NB4 (cell line): ENCODE results near the gene BPIFA1.

Experiments used
- DNase-seq: peaks from one replicate; pipeline ENCODE4 v3.0.0; 2010; ENCODE audit warnings: low read depth
- H3K4me3 ChIP-seq: one replicate; pipeline ENCODE4 v1.5.1; 2011; ENCODE audit warnings: mild to moderate bottlenecking, low read depth, low read length, moderate library complexity
- MYC ChIP-seq: IDR thresholded peaks from 2 replicates; pipeline ENCODE4 v1.6.1; 2011; ENCODE audit warnings: low read depth, low read length
- POLR2A ChIP-seq: IDR thresholded peaks from 2 replicates; pipeline ENCODE4 v1.6.1; 2011; ENCODE audit warnings: mild to moderate bottlenecking; ENCODE audit not compliant: insufficient read length; ENCODE audit errors: extremely low read depth
- TF ChIP-seq, protein P1 (sequence below): IDR thresholded peaks from one replicate; pipeline ENCODE4 v1.5.1; 2012; ENCODE audit warnings: low read depth, low read length
- TF ChIP-seq, protein P2 (sequence below): IDR thresholded peaks from 2 replicates; pipeline ENCODE4 v1.6.1; 2011; ENCODE audit warnings: low read depth, low read length

BPIFA1 gene

DNA sequence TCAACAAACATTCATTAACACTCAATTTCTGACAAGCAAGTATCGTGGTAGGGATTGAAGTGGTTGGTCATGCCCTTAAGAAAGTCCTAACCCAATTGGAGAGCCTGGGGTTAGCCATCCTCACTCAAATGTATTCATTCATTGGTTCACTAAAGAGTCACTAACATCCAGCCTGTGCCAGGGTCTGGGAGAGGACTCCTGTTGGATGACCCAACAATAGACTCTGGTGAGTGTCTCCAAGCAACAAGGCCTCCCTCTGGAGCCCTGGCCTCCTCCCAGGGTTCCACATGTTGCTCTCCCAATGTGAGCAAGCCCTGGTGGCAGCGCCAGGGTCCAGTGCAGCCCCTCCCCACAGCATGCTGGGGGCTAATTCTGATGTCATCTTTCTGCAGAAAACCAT is 18.7 kb upstream of the BPIFA1 start, which contains the start of gene BPIFA3:
TSS of gene BPIFA3 (plus strand) at position 301 of the 400 bp plus-strand sequence. CDS start 185 bp downstream, outside the sequence.
- TF ChIP-seq POLR2A, result no peak
- TF ChIP-seq, protein P1, sequence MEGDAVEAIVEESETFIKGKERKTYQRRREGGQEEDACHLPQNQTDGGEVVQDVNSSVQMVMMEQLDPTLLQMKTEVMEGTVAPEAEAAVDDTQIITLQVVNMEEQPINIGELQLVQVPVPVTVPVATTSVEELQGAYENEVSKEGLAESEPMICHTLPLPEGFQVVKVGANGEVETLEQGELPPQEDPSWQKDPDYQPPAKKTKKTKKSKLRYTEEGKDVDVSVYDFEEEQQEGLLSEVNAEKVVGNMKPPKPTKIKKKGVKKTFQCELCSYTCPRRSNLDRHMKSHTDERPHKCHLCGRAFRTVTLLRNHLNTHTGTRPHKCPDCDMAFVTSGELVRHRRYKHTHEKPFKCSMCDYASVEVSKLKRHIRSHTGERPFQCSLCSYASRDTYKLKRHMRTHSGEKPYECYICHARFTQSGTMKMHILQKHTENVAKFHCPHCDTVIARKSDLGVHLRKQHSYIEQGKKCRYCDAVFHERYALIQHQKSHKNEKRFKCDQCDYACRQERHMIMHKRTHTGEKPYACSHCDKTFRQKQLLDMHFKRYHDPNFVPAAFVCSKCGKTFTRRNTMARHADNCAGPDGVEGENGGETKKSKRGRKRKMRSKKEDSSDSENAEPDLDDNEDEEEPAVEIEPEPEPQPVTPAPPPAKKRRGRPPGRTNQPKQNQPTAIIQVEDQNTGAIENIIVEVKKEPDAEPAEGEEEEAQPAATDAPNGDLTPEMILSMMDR, result no peak
- no peak for TF ChIP-seq MYC
- TF ChIP-seq, protein P2, sequence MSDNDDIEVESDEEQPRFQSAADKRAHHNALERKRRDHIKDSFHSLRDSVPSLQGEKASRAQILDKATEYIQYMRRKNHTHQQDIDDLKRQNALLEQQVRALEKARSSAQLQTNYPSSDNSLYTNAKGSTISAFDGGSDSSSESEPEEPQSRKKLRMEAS, result no peak
- no peak within 1 kb of the TSS for H3K4me3 ChIP-seq
- no peak for DNase-seq

DNA sequence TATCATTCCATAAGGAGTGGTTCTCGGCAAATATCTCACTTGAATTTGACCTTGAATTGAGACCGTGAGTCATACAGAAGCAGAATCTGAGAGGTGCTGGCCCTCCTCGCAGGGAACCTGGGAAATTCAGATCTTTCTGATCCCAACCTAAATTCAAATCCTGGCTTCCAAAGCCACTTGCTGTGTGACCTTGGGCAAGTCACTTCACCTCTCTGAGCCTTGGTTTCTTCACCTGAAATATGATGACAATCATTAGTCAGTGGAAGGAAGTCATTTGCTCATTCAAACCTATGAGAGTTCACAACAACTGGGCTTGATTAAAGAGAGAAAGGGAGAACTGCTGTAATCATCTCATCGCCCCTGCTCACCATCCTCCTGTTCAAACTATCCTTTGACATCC is 11.4 kb upstream of the BPIFA1 start:
- H3K4me3 ChIP-seq, result no peak overlapping the region
- no peak for DNase-seq
- TF ChIP-seq, protein P2, result no peak
- TF ChIP-seq, protein P1, result no peak
- no peak for TF ChIP-seq MYC
- no peak for TF ChIP-seq POLR2A

DNA sequence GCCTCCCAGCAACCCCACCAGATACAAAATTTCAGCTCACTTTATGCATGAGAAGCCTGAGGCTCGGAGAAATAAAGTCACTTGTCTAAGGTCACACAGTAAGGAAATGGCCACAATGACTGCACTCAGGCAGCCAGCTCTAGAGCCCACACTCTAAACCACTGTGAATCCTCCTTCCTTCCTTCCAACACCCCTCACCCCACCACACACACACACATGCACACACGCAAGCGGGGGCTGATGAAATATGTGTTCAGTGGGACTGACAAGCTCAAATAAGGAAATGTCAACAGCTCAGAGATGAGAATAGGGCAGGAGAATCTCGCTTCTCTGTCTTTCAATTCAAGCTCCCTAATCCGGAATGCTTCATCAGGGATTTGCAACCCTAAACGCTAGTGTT is 6.0 kb upstream of the BPIFA1 start:
- peak; percentile 52 for DNase-seq
- TF ChIP-seq, protein P1, result no peak
- TF ChIP-seq MYC (no peak), POLR2A (no peak)
- no peak overlapping the region for H3K4me3 ChIP-seq

DNA sequence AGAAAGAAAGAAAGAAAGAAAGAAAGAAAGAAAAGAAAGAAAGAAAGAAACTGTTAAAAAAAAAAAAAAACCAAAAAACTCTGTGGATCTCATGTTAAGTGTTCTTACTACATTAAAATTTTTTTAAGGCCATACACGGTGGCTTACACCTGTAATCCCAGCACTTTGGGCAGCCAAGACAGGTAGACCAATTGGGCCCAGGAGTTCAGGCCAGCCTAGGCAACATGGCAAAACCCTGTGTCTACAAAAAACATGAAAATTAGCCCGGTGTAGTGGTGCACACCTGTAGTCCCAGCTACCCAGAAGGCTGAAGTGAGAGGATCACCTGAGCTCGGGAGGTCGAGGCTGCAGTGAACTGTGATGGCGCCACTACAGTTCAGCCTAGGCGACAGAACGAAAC is 4.6 kb upstream of the BPIFA1 start:
- H3K4me3 ChIP-seq, result no peak overlapping the region
- TF ChIP-seq, protein P2, result no peak
- TF ChIP-seq MYC, result no peak
- no peak for TF ChIP-seq POLR2A
- TF ChIP-seq, protein P1, result no peak
- DNase-seq, result no peak

DNA sequence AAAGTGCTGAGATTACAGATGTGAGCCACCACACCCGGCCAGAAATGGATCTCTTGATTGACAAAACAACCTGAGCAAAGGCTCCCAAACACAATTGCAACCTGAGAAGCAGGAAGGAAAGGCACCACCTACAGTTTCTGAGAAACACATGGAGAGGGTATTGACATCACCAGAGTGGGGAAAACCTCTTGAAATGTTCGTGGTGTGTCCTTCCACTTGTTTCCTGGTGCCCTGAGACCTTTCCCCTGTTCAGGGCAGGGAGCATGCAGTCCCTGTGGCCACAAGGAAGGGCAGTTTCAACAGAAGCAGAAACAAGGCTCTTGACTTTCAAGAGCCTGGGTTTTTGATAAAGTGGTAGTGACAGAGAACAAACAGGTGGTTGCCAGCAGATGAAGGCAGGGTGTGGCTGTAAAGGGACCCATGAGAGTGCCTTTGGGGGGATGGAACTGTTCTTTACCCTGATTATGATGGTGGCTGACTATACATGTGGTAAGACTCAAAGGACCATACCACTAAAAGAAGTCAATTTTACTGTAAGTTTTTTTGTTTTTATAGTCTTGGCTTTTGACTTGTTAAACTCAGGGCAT is 3.2 kb upstream of the BPIFA1 start:
- TF ChIP-seq, protein P2, result no peak
- TF ChIP-seq POLR2A, result no peak
- DNase-seq, result no peak

DNA sequence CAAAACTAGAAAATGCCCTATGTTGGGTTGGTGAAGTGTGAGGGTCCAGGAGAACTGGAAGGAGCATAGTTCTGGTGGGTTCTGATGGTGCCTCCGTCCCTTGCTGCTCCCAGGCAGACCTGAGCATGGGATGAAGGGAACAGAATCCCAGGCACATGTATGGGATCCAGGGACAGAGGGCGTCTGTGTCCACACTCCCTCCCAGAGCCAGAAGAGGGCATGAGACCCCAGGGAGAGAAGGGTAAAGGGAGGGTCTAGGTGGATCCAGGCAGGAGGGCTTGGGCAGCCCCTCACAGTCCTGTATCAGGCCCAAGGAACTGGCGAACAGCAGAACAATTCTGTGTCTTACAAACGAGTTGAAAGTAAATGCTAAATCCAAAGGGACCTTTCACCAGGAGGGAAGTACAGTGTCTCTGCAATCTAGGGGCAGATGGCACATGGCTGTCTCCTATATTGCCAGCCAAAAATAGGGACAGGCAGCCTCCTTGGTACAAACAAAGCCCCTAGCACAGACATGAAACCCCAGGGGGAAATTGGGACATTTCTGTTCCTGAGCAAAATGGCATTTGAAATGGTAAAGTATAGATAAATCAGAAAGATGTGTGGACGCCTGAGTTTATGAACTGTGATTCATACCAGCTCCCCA is 2.5 kb upstream of the BPIFA1 start:
- no peak for DNase-seq
- no peak overlapping the region for H3K4me3 ChIP-seq
- no peak for TF ChIP-seq MYC
- TF ChIP-seq, protein P2, result no peak
- TF ChIP-seq, protein P1, result no peak
- TF ChIP-seq POLR2A, result no peak

More for the DNA sequence above, 3.2 kb upstream of the BPIFA1 start:
- H3K4me3 ChIP-seq, result no peak overlapping the region
